K562 (cell line): ENCODE data around the gene RDH11. TPM values are rescaled to one million over a fixed set of nuclear protein-coding genes. Genes with fewer than 3 reads are reported as not detected.

Source experiments
- CBFA2T3 ChIP-seq: fragments of 450-650 bp; IDR thresholded peaks from 2 replicates; pipeline ENCODE4 v1.6.1; 2017
- CBX3 ChIP-seq, 2 experiments: IDR thresholded peaks; 1 replicate in 1 of 2; 2 replicates in 1 of 2; pipeline ENCODE4 v1.6.1; 2012; ENCODE audit warnings: inconsistent platforms in 2 of 2, low read length in 2 of 2, borderline replicate concordance in 1 of 2, control low read depth in 1 of 2
- CTBP1 ChIP-seq: fragments of 450-650 bp; IDR thresholded peaks from 2 replicates; pipeline ENCODE4 v1.6.1; 2016; ENCODE audit warnings: borderline replicate concordance
- DEAF1 ChIP-seq: fragments of 450-650 bp; formaldehyde crosslinking; IDR thresholded peaks from 2 replicates; pipeline ENCODE4 v1.4.0; 2020; ENCODE audit warnings: mild to moderate bottlenecking, moderate library complexity
- JUND ChIP-seq, 2 experiments: IDR thresholded peaks; 2 replicates in 1 of 2; 3 replicates in 1 of 2; pipeline ENCODE4 v1.6.1; 2011; ENCODE audit warnings: borderline replicate concordance in 2 of 2, low read depth in 2 of 2, low read length in 2 of 2, improper control_type of control experiment in 1 of 2, missing biosample characterization in 1 of 2, missing genetic modification characterization in 1 of 2, missing genetic modification reagents in 1 of 2
- MAFK ChIP-seq: IDR thresholded peaks from 2 replicates; pipeline ENCODE4 v1.6.1; 2011; ENCODE audit warnings: low read length, improper control_type of control experiment
- MNT ChIP-seq, 2 experiments: fragments of 450-650 bp; conservative IDR thresholded peaks; 2 replicates each; pipeline ENCODE4 v1.6.1; 2017; ENCODE audit warnings: mild to moderate bottlenecking in 2 of 2, moderate library complexity in 2 of 2
- NCOA1 ChIP-seq: fragments of 450-650 bp; IDR thresholded peaks from 2 replicates; pipeline ENCODE4 v1.6.1; 2016; ENCODE audit warnings: low read depth
- NFE2 ChIP-seq: IDR thresholded peaks from 2 replicates; pipeline ENCODE4 v1.6.1; 2014; ENCODE audit warnings: antibody characterized with exemption, low read depth
- OTX1 ChIP-seq: fragments of 450-650 bp; formaldehyde crosslinking; IDR thresholded peaks from 2 replicates; pipeline ENCODE4 v1.4.0; 2022; ENCODE audit warnings: mild to moderate bottlenecking
- RCOR1 ChIP-seq, 2 experiments: IDR thresholded peaks; 2 replicates each; pipeline ENCODE4 v1.6.1; 2012; ENCODE audit warnings: low read depth in 2 of 2, low read length in 2 of 2, borderline replicate concordance in 1 of 2, improper control_type of control experiment in 1 of 2
- SMAD1 ChIP-seq: fragments of 150-350 bp; IDR thresholded peaks from 2 replicates; pipeline ENCODE4 v1.6.1; 2014; ENCODE audit warnings: low read length, low read depth; ENCODE audit not compliant: partially characterized antibody
- SMAD2 ChIP-seq: fragments of 150-350 bp; IDR thresholded peaks from 2 replicates; pipeline ENCODE4 v1.6.1; 2014; ENCODE audit warnings: low read depth, mild to moderate bottlenecking, low read length
- SMARCA4 ChIP-seq: fragments of 450-650 bp; IDR thresholded peaks from 2 replicates; pipeline ENCODE4 v1.6.1; 2016
- SMARCC2 ChIP-seq: fragments of 450-650 bp; IDR thresholded peaks from 2 replicates; pipeline ENCODE4 v1.6.1; 2017; ENCODE audit warnings: antibody characterized with exemption, moderate library complexity, mild to moderate bottlenecking, low read depth
- SNAPC5 ChIP-seq: fragments of 250-450 bp; sonication (Bioruptor Pico); IDR thresholded peaks from 2 replicates; pipeline ENCODE4 v1.8.0; 2021; ENCODE audit warnings: moderate library complexity, mild to moderate bottlenecking, inconsistent platforms
- TAL1 ChIP-seq: fragments of 450-650 bp; IDR thresholded peaks from 2 replicates; pipeline ENCODE4 v1.6.1; 2016; ENCODE audit warnings: mild to moderate bottlenecking
- TOE1 ChIP-seq, 2 experiments: fragments of 450-650 bp in 1 of 2; sonication (generic) in 1 of 2; formaldehyde crosslinking in 1 of 2; IDR thresholded peaks; 2 replicates each; pipeline versions ENCODE4 v1.7.1 to v1.8.0; 2016 to 2022; ENCODE audit warnings: borderline replicate concordance in 2 of 2, mild to moderate bottlenecking in 2 of 2, antibody characterized with exemption in 1 of 2, inconsistent platforms in 1 of 2, low read depth in 1 of 2, missing genetic modification reagents in 1 of 2, moderate library complexity in 1 of 2
- ZNF518B ChIP-seq: fragments of 250-450 bp; sonication (Bioruptor Pico); IDR thresholded peaks from 2 replicates; pipeline ENCODE4 v1.5.0; 2021; ENCODE audit warnings: mild to moderate bottlenecking, moderate library complexity
- ZNF766 ChIP-seq: fragments of 200-800 bp; sonication (Bioruptor generic); conservative IDR thresholded peaks from 2 replicates; pipeline ENCODE4 v1.6.1; 2016; ENCODE audit warnings: missing genetic modification characterization, missing compliant biosample characterization
- polyA plus RNA-seq, 8 experiments: library from polyadenylated mRNA; depleted of rRNA in 4 of 8; stranded (reverse) in 5 of 8; unstranded in 3 of 8; fragments of >200 nt; fragmentation: Nextera tagmentation in 2 of 8; fragmentation: Illumina TruSeq in 1 of 8; extraction: Ambion mirVana in 2 of 8; extraction: Trizol in 1 of 8; gene quantifications; 2 replicates each; pipeline versions ENCODE4 v1.2.1 to v1.2.3, GENCODE V29; 2011 to 2014; ENCODE audit warnings: inconsistent platforms in 1 of 8, missing spikeins in 1 of 8
- total RNA-seq, 7 experiments: library from RNA; depleted of rRNA in 6 of 7; stranded (reverse); fragments of >200 nt in 6 of 7; fragmentation: Illumina TruSeq in 2 of 7; extraction: Trizol in 2 of 7; gene quantifications; 2 replicates each; pipeline versions ENCODE4 v1.2.1 to v1.2.3, GENCODE V29; 2011 to 2021; ENCODE audit warnings: low replicate concordance in 1 of 7

RDH11 gene
- total and polyA plus RNA-seq, 9 of the 15 experiments (the other 6 are each of a cell fraction or from before 2014, with no cell fraction given): 50.6 to 172 (median 70.5) TPM

- TF ChIP-seq ZNF518B (CRISPR knock-in tag) (no peak), CTBP1 (peak; percentile 72), ZNF766 (CRISPR knock-in tag) (no peak), CBX3 (IDR thresholded peaks at IDR 0.05; ENCODE audit: borderline replicate concordance in 1 of 2, low read length in 2 of 2) (0 out of 3 replicates have a peak, but pooled peaks of 1 of the 2 experiments have one; percentile 36), SNAPC5 (CRISPR knock-in tag) (no peak), SMAD2 (no peak), JUND (IDR thresholded peaks at IDR 0.05; ENCODE audit: borderline replicate concordance, low read depth, low read length) (peak; percentile 85), JUND (tag; IDR thresholded peaks at IDR 0.05; ENCODE audit: borderline replicate concordance, low read depth, low read length) (peak; percentile 87; the same call in 2 of the 3 replicates), CBFA2T3 (peak; percentile 72), DEAF1 (CRISPR knock-in tag) (no peak), OTX1 (CRISPR knock-in tag) (no peak), NFE2 (peak; percentile 94), MAFK (peak; percentile 75), TOE1 (IDR thresholded peaks at IDR 0.05; ENCODE audit: borderline replicate concordance) (no peak), TOE1 (CRISPR knock-in tag; IDR thresholded peaks at IDR 0.05; ENCODE audit: borderline replicate concordance, low read depth) (no peak), MNT (conservative IDR thresholded peaks at IDR 0.05) (peak in 1 of 2 experiments; percentile 30; a peak in 1 of 4 replicates), TAL1 (peak; percentile 46), SMAD1 (no peak), SMARCA4 (peak; percentile 83), RCOR1 (IDR thresholded peaks at IDR 0.05; ENCODE audit: borderline replicate concordance in 1 of 2, low read depth in 2 of 2, low read length in 2 of 2) (peak in 1 of 2 experiments; percentile 78; a peak in 2 of 4 replicates), SMARCC2 (peak; percentile 66; the same call in 1 of the 2 replicates), NCOA1 (0 out of 2 replicates have a peak, but pooled peaks have one; percentile 30)
Observed at GRCh38 chr14:67680121-67680602, 15.4 kb downstream of the RDH11 start (continued).
